Stimulated activated naive CD8-positive, alpha-beta T cell treated with anti-CD3 and anti-CD28 coated beads, Interleukin-15, amount 100 ng/mL, for 72 hours (primary cell): ENCODE data around the gene HECTD4.
A peak's percentile ranks its signal among the peaks of the same experiment; 100 is the strongest.
"Not testable (repeated sequence)": the region's sequence is repeated elsewhere in the genome, so short reads cannot be mapped to it uniquely, and the experiment has no call there.

Source experiments
- ATAC-seq: fragments of 150-1000 bp; cut with Tn5 transposase; 2 replicates; pipeline ENCODE4 v1.10.0; 2021; ENCODE audit warnings: mild to moderate bottlenecking, moderate library complexity
- DNase-seq, 2 donors: peaks; one replicate each; pipeline ENCODE4 v3.0.0; 2021 to 2022
- H3K27ac Mint-ChIP-seq, 2 donors: one replicate each; pipeline ENCODE4 v1.8.0; 2022; ENCODE audit warnings: mild to moderate bottlenecking in 2 of 2, mixed read lengths in 2 of 2, moderate library complexity in 2 of 2
- H3K27me3 Mint-ChIP-seq: one replicate; pipeline ENCODE4 v1.8.0; 2022; ENCODE audit warnings: mixed read lengths
- H3K4me1 Mint-ChIP-seq: one replicate; pipeline ENCODE4 v1.8.0; 2022; ENCODE audit warnings: mild to moderate bottlenecking, mixed read lengths
- H3K4me3 Mint-ChIP-seq, 2 donors: one replicate each; pipeline ENCODE4 v1.8.0; 2022; ENCODE audit warnings: mild to moderate bottlenecking in 2 of 2, mixed read lengths in 2 of 2, moderate library complexity in 1 of 2
- H3K9me3 Mint-ChIP-seq, 2 donors: one replicate each; pipeline ENCODE4 v1.8.0; 2022; ENCODE audit warnings: mixed read lengths in 2 of 2

Gene HECTD4

DNA sequence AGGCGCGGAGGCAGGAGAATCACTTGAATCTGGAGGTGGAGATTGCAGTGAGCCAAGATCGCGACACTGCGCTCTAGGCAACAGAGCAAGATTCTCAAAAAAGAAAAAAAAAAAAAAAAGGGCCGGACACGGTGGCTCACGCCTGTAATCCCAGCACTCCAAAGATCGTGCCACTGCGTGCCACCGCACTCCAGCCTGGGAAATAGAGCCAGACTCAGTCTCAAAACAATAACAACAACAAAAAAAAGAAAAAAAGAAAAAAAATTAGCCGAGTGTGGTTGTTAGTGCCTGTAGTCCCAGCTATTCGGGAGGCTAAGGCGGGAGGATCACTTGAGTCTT lies 27.6 kb upstream of the HECTD4 start:
- Mint-ChIP-seq H3K27ac (peak overlapping the region in 1 of 2 donors; percentile 99), H3K9me3 (no peaks in the 10 kb centered on the region), H3K4me1 (peaks cover 55% of the 10 kb centered on the region), H3K4me3 (peak overlapping the region; percentile 98 to 100), H3K27me3 (no peaks in the 10 kb centered on the region)
- no peak for DNase-seq
- no peak for ATAC-seq

DNA sequence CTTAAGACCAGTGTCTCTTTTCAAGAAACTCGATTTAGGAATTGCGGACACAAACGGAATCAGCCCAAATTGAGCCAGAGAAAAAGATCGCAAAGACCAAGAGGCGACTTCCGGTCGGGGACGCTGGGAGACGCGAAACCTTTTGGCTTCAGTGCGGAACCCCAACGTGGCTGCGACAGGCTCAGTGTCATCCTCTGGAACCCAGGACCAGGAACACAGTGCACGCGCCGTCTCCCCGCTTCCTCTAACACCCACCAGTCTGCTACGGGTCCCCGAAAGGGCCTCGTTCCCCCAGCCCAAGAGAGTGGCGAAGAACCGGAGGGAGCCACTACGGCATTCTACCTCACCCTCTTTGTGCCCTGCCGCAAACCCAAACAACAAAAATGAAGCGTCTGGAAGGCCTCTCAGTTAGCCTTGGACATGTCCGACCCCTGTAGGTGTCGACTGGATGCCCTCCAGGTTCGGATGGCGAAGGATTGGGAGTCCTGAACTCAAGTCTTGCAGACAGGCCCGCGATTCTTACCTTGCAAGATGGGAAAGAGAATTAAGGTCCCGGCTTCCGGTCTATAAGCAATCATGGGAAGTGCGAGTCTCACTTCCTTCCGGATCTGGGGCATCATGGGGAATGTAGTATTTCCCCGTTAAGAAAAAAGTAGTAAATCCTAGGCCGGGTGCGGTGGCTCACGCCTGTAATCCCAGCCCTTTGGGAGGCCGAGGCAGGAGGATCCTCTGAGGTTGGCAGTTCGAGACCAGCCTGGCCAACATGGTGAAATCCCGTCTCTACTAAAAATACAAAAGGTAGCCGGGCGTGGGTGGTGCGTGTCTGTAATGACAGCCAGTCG lies 27.1 kb upstream of the HECTD4 start, which contains the start of gene RPL6:
TSS of gene RPL6 (minus strand) at position 542 of the 842 bp plus-strand sequence. CDS start 949 bp downstream, outside the sequence.
- peak; percentile 79 to 86 for DNase-seq
- no peaks in the 10 kb centered on the region for H3K27me3 Mint-ChIP-seq
- H3K4me1 Mint-ChIP-seq, result peaks cover 61% of the 10 kb centered on the region
- no peaks in the 10 kb centered on the region for H3K9me3 Mint-ChIP-seq
- H3K27ac Mint-ChIP-seq, result peak within 1 kb of the TSS; percentile 99 to 100
- ATAC-seq, result peak; percentile 94
- H3K4me3 Mint-ChIP-seq, result peak within 1 kb of the TSS; percentile 98 to 100

DNA sequence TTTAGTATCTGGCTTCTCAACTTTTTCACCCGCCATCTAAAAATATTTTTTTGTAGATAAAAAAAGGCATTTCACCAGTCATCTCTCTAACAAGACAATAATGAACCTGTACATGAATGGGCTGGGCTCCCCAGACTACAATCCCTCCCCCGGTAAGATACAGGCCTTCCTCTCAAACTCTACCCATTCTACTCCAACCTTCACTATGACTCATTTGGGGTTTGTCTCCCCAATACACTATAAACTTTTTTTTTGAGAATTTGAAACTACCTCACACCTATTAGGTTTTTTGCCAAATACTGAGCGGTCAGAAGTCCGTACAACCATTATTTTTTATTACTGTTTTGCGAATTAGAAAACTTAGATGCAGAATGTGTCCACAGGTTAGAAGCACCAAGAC lies 26.4 kb upstream of the HECTD4 start:
- DNase-seq (no peak), ATAC-seq (peak; percentile 48)
- peak overlapping the region; percentile 98 to 100 for H3K4me3 Mint-ChIP-seq

DNA sequence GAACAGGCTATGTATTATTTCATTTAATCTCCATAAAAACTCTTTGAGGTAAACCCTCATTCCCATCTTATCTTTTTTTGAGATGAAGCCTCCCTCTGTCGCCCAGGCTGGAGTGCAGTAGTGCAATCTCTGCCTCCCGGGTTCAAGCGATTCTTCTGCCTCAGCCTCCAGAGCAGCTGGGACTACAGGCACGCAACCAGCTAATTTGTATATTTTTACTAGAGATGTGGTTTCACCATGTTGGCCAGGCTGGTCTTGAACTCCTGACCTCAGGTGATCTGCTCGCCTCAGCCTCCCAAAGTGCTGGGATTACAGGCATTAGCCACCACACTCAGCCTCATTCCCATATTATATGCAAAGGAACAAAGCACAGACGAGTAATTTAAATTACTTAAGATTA lies 25.5 kb upstream of the HECTD4 start:
- ATAC-seq, H3K9me3 Mint-ChIP-seq, H3K27me3 Mint-ChIP-seq, DNase-seq: not testable (repeated sequence)
- Mint-ChIP-seq H3K4me3 (peak overlapping the region; percentile 98 to 100), H3K27ac (peak overlapping the region; percentile 40 to 99), H3K4me1 (peaks cover 61% of the 10 kb centered on the region)

More for the DNA sequence above, 26.4 kb upstream of the HECTD4 start:
- Mint-ChIP-seq H3K27ac (peak overlapping the region; percentile 99 to 100), H3K27me3 (no peaks in the 10 kb centered on the region), H3K4me1 (peaks cover 61% of the 10 kb centered on the region), H3K9me3 (no peaks in the 10 kb centered on the region)

DNA sequence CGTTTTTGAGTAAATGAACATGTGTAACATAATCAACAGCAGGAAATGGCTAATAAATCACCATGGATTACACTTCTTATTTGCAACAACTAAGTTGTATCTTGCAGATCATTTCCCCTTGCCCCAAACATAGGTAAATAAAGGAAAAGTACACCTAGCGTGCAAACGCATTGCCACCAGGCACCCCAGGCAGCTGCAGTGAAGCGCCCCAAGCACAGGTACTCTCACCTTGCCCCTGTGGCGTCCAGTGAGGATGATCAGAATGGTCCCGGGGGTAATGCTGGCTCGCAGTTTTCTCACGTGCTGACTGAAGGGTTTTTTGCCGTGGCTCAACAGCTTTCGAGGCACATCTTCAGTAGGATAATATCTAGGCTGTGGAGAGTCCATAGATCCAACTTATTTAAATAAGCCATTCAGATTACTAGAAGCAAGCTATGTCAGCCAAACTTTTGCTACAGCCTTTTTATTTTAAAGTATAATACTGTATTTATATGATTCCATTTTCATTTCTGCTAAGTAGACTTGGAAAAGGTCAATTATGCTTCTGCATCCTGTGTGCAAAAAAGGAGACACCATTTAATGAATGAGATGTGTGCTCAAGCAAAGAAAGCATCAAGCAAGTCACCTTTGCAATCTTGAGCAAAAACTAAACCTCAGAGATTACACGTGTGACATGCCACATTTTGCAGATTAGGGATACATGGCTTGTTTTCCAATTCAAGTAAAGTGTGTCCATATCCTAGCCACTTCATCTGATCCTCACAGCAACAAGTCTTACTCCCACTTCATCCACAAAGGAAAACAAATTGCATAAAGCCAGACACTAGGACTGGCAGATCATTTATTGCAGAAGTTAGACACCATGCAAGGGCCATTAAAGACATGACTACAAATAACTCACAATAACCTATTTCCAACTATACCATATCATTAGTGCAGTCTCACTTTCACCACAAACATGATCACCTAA lies 24.6 kb upstream of the HECTD4 start:
- peak overlapping the region; percentile 98 to 100 for H3K4me3 Mint-ChIP-seq
- no peaks in the 10 kb centered on the region for H3K27me3 Mint-ChIP-seq
- H3K9me3 Mint-ChIP-seq, result no peaks in the 10 kb centered on the region
- DNase-seq (no peak), ATAC-seq (no peak)
- peaks cover 61% of the 10 kb centered on the region for H3K4me1 Mint-ChIP-seq
- no peak overlapping the region for H3K27ac Mint-ChIP-seq

DNA sequence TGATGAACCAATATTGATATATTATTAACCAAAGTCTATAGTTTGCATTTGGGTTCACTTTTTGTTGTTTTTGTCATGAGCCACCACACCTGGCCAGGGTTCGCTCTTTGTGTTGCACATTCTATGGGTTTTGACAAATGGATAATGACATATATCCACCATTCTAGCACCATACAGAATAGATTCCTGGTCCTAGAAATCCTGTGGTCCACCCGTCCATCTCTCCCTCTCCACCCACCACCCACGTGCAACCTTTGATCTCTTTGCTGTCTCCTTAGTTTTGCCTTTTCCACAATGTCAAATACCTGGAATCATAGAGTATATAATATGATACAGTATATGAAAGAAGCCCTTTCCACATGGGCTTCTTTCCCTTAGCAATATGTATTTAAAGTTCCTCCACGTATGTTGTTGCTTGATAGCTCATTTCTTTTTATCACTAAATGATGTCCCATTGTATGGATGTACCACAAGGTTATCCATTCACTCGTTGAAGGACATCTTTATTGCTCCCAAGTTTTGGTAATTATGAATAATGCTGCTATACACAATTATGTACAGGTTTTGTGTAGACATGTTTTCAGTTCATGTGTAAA lies 19.8 kb upstream of the HECTD4 start:
- no peak for DNase-seq
- no peak overlapping the region for H3K27ac Mint-ChIP-seq
- H3K9me3 Mint-ChIP-seq, result no peaks in the 10 kb centered on the region
- no peaks in the 10 kb centered on the region for H3K27me3 Mint-ChIP-seq
- ATAC-seq, result peak; percentile 40
- peaks cover 24% of the 10 kb centered on the region for H3K4me1 Mint-ChIP-seq
- H3K4me3 Mint-ChIP-seq, result no peak overlapping the region

DNA sequence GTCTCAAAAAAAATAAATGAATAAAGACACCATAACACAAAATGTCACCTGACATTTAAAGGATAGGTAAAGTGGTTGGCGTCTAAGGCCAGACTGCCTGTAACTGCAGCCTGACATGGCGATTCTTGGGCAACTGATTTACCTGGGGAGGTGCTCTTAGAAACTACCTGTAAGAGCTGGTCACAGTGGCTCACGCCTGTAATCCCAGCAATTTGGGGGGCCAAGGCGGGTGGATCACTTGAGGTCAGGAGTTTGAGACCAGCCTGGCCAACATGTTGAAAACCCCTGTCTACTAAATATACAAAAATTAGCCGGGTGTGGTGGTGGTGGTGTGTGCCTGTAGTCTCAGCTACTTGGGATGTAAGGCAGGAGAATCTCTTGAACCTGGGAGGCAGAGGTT lies 18.8 kb upstream of the HECTD4 start:
- Mint-ChIP-seq H3K27me3 (no peaks in the 10 kb centered on the region), H3K4me3 (no peak overlapping the region), H3K4me1 (peaks cover 15% of the 10 kb centered on the region), H3K9me3 (no peaks in the 10 kb centered on the region), H3K27ac (no peak overlapping the region)
- ATAC-seq, result no peak
- DNase-seq, result no peak

DNA sequence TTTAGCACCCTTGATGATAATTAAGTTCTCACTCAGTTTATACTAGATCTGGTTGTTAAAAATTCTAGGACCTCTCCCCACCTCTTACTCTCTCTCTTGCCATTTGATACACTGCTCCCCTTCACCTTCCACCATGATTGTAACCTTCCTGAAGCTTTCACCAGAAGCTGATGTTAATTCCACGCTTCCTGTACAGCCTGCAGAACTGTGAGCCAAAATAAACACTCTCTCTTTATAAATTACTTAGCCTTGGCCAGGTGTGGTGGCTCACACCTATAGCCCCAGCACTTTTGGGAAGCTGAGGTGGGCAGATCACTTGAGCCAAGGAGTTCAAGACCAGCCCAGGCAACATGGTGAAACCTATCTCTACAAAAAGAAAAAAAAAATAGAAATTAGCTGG lies 11.1 kb upstream of the HECTD4 start:
- Mint-ChIP-seq H3K27ac (no peak overlapping the region), H3K9me3 (no peaks in the 10 kb centered on the region), H3K4me3 (no peak overlapping the region), H3K4me1 (no peaks in the 10 kb centered on the region), H3K27me3 (no peaks in the 10 kb centered on the region)
- no peak for ATAC-seq
- no peak for DNase-seq

DNA sequence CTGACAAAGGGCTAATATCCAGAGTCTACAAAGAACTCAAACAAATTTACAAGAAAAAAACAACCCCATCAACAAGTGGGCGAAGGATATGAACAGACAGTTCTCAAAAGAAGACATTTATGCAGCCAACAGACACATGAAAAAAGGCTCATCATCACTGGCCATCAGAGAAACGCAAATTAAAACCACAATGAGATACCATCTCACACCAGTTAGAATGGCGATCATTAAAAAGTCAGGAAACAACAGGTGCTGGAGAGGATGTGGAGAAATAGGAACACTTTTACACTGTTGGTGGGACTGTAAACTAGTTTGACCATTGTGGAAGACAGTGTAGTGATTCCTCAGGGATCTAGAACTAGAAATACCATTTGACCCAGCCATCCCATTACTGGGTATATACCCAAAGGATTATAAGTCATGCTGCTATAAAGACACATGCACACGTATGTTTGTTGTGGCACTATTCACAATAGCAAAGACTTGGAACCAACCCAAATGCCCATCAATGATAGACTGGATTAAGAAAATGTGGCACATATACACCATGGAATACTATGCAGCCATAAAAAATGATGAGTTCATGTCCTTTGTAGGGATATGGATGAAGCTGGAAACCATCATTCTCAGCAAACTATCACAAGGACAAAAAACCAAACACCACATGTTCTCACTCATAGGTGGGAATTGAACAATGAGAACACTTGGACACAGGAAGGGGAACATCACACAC lies 7.9 kb upstream of the HECTD4 start:
- H3K9me3 Mint-ChIP-seq, H3K27ac Mint-ChIP-seq, H3K4me3 Mint-ChIP-seq, H3K27me3 Mint-ChIP-seq, DNase-seq, ATAC-seq: not testable (repeated sequence)
- H3K4me1 Mint-ChIP-seq, result peaks cover 15% of the 10 kb centered on the region

DNA sequence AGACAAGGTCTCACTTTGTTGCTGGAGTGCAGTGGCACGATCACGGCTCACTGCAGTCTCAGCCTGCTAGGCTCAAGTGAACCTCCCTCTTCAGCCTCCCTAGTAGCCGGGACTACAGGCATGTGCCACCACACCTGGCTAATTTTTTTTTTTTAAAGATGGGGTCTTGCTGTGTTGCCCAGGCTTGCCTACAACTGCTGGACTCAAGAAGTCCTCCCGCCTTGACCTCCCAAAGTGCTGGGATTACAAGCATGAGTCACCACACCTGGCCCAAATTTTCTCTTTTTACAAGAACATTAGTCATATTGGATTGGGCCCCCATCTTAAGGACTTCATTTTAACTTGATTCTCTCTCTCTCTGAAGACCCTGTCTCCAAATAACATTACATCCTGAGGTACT lies 7.0 kb upstream of the HECTD4 start:
- no peak for ATAC-seq
- Mint-ChIP-seq H3K4me3 (no peak overlapping the region), H3K9me3 (no peaks in the 10 kb centered on the region), H3K27ac (no peak overlapping the region), H3K4me1 (peaks cover 15% of the 10 kb centered on the region), H3K27me3 (no peaks in the 10 kb centered on the region)
- no peak for DNase-seq

DNA sequence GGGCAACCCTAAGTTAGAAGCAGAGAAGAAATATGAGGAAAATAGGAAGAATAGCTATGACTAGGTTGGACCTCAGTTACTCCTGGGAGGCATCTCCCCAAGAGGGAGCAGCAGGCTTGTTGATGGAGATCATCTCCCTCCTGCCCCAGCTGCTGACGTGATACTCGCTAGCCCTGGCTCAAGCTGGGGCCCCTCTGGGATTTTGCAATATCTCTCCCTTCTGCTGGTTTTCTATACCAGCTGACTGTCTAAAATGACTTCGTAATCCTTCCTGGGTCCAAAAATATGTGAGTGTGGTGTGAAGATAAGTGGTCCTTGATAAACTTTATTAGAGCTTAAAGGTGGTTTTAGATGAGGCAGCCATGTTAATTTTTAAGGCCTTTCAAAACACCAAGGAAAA lies 4.5 kb upstream of the HECTD4 start:
- H3K4me1 Mint-ChIP-seq, result peaks cover 22% of the 10 kb centered on the region
- DNase-seq, result no peak
- no peak overlapping the region for H3K4me3 Mint-ChIP-seq
- H3K27me3 Mint-ChIP-seq, result no peaks in the 10 kb centered on the region
- no peak for ATAC-seq
- H3K27ac Mint-ChIP-seq, result peak overlapping the region in 1 of 2 donors; percentile 88
- no peaks in the 10 kb centered on the region for H3K9me3 Mint-ChIP-seq

DNA sequence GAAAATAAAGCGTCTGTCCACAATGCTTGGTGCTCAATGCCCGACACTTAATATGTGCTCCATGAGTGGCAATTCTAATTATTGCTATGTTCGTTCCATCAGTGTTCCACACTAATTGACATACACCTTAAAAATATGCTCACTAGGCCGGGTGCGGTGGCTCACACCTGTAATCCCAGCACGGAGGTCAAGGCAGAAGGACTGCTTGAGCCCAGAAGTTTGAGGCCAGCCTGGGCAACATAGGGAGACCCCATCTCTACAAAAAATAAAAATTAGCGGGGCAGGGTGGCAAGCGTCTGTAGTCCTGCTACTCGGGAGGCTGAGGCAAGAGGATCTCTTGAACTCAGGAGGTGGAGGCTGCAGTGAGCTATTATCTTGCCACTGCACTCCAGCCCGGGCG lies 635 bp upstream of the HECTD4 start:
- peak overlapping the region in 1 of 2 donors; percentile 92 for H3K27ac Mint-ChIP-seq
- no peaks in the 10 kb centered on the region for H3K27me3 Mint-ChIP-seq
- ATAC-seq, result no peak

DNA sequence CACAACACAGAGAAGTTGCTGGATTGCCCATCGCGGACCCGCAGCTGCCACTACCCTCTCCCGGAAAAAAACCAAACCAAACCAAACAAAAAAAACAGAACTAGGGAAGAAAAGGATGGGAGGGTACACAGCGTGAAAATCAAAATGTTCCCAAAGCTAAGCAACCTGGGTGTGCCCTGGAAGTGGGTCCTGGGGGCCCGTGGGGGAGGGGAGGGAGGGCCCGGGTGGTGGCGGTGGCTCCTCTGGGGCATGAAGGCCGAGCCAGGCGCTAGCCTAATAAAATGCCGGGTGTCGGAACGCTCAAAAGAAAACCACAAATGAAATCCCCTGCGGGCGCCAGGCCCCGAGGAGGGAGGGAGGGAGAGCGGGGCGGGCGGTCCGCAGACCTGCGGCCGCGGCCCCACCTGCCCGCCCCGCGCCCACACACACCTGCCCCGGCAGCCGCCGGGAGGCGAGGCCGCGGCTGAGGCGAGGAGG lies 787 bp downstream of the HECTD4 start:
- H3K27me3 Mint-ChIP-seq, result no peaks in the 10 kb centered on the region
- DNase-seq (peak in 1 of 2 donors; percentile 52), ATAC-seq (peak; percentile 68)
- peak overlapping the region; percentile 92 to 93 for H3K4me3 Mint-ChIP-seq
- peaks cover 30% of the 10 kb centered on the region for H3K4me1 Mint-ChIP-seq
- peak overlapping the region; percentile 92 to 94 for H3K27ac Mint-ChIP-seq
- no peaks in the 10 kb centered on the region for H3K9me3 Mint-ChIP-seq

More for the DNA sequence above, 635 bp upstream of the HECTD4 start:
- Mint-ChIP-seq H3K9me3 (no peaks in the 10 kb centered on the region), H3K4me1 (peaks cover 39% of the 10 kb centered on the region), H3K4me3 (peak overlapping the region; percentile 92 to 93)
- DNase-seq, result no peak

DNA sequence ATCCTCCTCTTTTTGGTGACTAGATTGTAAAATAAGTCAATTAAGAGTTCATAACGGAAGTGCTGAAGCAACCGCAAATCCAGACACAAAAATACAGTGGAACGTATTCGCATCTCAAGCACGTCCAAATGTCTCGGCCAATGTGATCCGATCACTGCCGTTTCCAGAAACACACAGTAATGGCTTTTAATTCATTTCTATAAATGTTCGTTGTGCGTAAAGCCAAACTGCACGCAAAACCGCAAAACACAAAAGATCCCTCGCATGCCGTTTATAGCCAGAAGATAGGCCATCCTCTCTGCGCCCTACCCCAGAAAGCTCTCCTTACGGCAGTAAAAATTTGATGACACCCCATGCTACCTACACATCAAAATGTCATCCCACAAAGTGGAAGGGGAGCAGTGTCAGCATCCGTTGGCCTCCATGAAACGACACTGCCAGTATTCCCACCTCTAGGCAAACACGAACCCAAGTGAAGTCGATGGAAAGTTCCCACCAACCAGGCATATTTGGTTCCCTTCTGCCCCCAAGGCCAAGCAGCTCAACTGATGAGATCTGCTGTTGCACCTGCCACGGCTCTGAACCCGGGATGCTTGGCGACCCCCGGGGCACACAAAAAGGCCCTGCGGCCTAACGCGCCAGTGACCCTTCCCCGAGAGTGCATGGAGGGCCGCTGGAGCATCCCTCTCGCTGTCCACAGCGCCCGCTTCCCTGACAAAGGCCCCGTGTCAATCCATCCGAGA lies 1.4 kb downstream of the HECTD4 start:
- no peaks in the 10 kb centered on the region for H3K27me3 Mint-ChIP-seq
- peaks cover 30% of the 10 kb centered on the region for H3K4me1 Mint-ChIP-seq
- ATAC-seq (no peak), DNase-seq (peak in 1 of 2 donors; percentile 8)
- peak overlapping the region; percentile 92 to 93 for H3K4me3 Mint-ChIP-seq
- peak overlapping the region; percentile 92 to 94 for H3K27ac Mint-ChIP-seq
- H3K9me3 Mint-ChIP-seq, result no peaks in the 10 kb centered on the region
